Measurements from ENCODE around the gene SELENOI. TPM values are rescaled to one million over a fixed set of nuclear protein-coding genes. Genes with fewer than 3 reads are reported as not detected.
A peak's percentile ranks its signal among the peaks of the same experiment; 100 is the strongest.
"Not testable (repeated sequence)": the region's sequence is repeated elsewhere in the genome, so short reads cannot be mapped to it uniquely, and the experiment has no call there.

SELENOI gene
- total RNA-seq, 2 experiments from 2014 or later, result 38.4 to 41.3 TPM

GRCh38 chr2:26354469-26354868 lies 8.5 kb downstream of the SELENOI start:
- H3K27ac Mint-ChIP-seq; H3K9me3 Mint-ChIP-seq (ENCODE audit: low read depth); H3K27me3 Mint-ChIP-seq; ATAC-seq; DNase-seq; H3K4me3 Mint-ChIP-seq; CTCF ChIA-PET: not testable (repeated sequence)
- Mint-ChIP-seq H3K4me1 (peaks cover 46% of the 10 kb centered on the region), H3K36me3 (peaks cover 28% of the 10 kb centered on the region)

DNA sequence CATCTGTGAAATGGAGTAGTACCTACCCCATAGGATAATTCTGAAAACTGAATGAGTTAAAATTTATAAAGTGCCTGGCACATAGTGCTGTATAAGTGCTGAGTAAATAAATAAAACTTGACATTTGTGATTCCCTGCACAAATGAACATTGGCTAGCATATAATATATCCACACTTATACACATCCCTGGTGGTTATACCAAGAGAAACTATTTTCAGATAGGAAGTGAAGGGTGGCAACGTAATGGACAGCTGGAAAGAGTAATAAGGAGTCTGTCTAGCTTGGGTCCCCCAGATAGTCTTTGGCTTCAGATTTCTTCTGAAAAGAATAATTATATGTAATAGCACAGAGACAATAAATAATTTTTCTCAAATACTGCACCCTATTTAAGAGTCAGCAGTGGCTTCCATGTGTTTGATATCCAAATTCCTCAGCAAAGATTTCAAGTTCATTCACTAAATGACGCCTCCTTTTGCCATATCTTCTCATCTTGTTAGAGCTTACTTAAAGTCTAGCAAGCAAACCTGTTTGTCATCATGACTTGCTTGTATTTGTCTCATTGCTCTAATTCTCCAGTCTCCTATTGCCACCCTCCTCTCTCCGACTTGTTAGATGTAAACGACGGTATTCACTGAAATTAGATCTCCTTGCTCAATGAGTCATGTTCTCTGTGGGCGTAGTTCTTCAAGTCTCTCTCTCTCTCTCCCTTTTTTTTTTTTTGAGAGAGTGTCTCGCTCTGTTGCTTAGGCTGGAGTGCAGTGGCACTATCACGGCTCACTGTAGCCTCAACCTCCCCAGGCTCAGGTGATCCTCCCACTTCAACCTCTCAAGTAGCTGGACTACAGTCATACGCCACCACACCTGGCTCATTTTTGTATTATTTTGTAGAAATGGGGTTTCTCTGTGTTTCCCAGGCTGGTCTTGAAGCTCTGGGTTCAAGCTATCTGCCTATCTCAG lies 9.4 kb downstream of the SELENOI start:
- no peak overlapping the region for H3K4me3 Mint-ChIP-seq
- DNase-seq (no peak), ATAC-seq (no peak)
- peaks cover 47% of the 10 kb centered on the region for H3K4me1 Mint-ChIP-seq
- CTCF ChIA-PET, result no interaction called here
- no peaks in the 10 kb centered on the region for H3K9me3 Mint-ChIP-seq (ENCODE audit: low read depth)
- no peaks in the 10 kb centered on the region for H3K27me3 Mint-ChIP-seq
- no peak overlapping the region for H3K27ac Mint-ChIP-seq
- peaks cover 31% of the 10 kb centered on the region for H3K36me3 Mint-ChIP-seq

- H3K4me1 Mint-ChIP-seq, result peaks cover 45% of the 10 kb centered on the region
- ATAC-seq (no peak), DNase-seq (no peak)
- no peaks in the 10 kb centered on the region for H3K9me3 Mint-ChIP-seq (ENCODE audit: low read depth)
- no peak overlapping the region for H3K27ac Mint-ChIP-seq
- peaks cover 28% of the 10 kb centered on the region for H3K36me3 Mint-ChIP-seq
- H3K27me3 Mint-ChIP-seq, result no peaks in the 10 kb centered on the region
- H3K4me3 Mint-ChIP-seq, result no peak overlapping the region
- CTCF ChIA-PET, result no interaction called here
Observed at GRCh38 chr2:26356111-26356510, 10.2 kb downstream of the SELENOI start.

DNA sequence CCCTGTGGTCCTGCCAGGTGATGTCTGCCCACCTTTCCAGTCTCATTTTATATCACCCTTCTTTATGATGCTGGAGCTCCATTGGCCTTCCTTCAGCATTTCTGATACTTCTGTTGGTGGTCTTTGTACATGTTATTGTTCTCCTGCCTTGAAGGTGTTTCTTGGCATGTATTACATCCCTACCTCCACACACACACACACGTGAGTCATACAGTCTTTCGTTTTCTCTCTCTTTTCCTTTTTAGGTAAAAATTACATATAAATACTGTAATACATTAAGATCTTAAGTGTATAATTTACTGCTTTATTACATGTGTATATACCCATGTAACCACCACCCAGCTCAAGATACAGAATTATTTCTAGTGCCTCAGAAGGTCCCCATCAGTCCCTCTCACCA lies 10.8 kb downstream of the SELENOI start:
- Mint-ChIP-seq H3K4me1 (peaks cover 44% of the 10 kb centered on the region), H3K36me3 (peaks cover 23% of the 10 kb centered on the region), H3K4me3 (no peak overlapping the region), H3K27me3 (no peaks in the 10 kb centered on the region), H3K27ac (peak overlapping the region; percentile 40), H3K9me3 (ENCODE audit: low read depth) (no peaks in the 10 kb centered on the region)
- CTCF ChIA-PET, result interaction anchor here (0.9 kb wide), 1 partner anchor 10 kb away, joined by 3 read pairs; the partner anchor contains the start of gene ADGRF3
- no peak for ATAC-seq
- no peak for DNase-seq

GRCh38 chr2:26359886-26360473 lies 14.0 kb downstream of the SELENOI start:
- DNase-seq, result no peak
- H3K9me3 Mint-ChIP-seq (ENCODE audit: low read depth), result no peaks in the 10 kb centered on the region
- peaks cover 11% of the 10 kb centered on the region for H3K36me3 Mint-ChIP-seq
- peaks cover 45% of the 10 kb centered on the region for H3K4me1 Mint-ChIP-seq
- CTCF ChIA-PET, result no interaction called here
- no peak for ATAC-seq
- H3K27ac Mint-ChIP-seq, result no peak overlapping the region
- H3K4me3 Mint-ChIP-seq, result no peak overlapping the region
- no peaks in the 10 kb centered on the region for H3K27me3 Mint-ChIP-seq

GRCh38 chr2:26363323-26363722 lies 17.4 kb downstream of the SELENOI start:
- DNase-seq (no peak), ATAC-seq (peak; percentile 33)
- CTCF ChIA-PET, result no interaction called here
- Mint-ChIP-seq H3K4me3 (no peak overlapping the region), H3K9me3 (ENCODE audit: low read depth) (no peaks in the 10 kb centered on the region), H3K4me1 (peaks cover 31% of the 10 kb centered on the region), H3K27me3 (no peaks in the 10 kb centered on the region), H3K27ac (peak overlapping the region; percentile 13), H3K36me3 (peaks cover 19% of the 10 kb centered on the region)

GRCh38 chr2:26363958-26364357 lies 18.0 kb downstream of the SELENOI start:
- Mint-ChIP-seq H3K9me3 (ENCODE audit: low read depth) (no peaks in the 10 kb centered on the region), H3K4me3 (no peak overlapping the region), H3K27me3 (no peaks in the 10 kb centered on the region), H3K36me3 (peaks cover 24% of the 10 kb centered on the region), H3K27ac (no peak overlapping the region), H3K4me1 (peaks cover 25% of the 10 kb centered on the region)
- no peak for DNase-seq
- no peak for ATAC-seq
- CTCF ChIA-PET, result interaction anchor here (0.5 kb wide), 1 partner anchor 36 kb away, joined by 3 read pairs; no protein-coding TSS in a partner anchor

DNA sequence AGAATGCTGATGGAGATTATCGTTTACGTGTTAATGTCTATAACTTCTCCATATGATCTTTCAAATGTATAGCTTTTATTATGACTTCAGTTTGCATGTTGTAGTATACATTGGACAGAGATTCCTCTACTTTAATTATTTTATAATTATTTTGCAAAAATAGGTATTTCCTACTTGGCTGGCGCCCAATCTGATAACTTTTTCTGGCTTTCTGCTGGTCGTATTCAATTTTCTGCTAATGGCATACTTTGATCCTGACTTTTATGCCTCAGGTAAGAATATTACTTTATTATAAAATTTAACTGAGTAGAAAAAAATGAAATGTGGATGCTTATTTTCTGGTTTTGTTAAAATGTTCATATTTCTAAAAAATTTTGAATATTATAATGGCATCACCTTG lies 18.7 kb downstream of the SELENOI start:
- Mint-ChIP-seq H3K36me3 (peaks cover 28% of the 10 kb centered on the region), H3K4me3 (no peak overlapping the region), H3K4me1 (peaks cover 18% of the 10 kb centered on the region), H3K9me3 (ENCODE audit: low read depth) (no peaks in the 10 kb centered on the region), H3K27me3 (no peaks in the 10 kb centered on the region), H3K27ac (no peak overlapping the region)
- ATAC-seq, result no peak
- CTCF ChIA-PET, result no interaction called here
- DNase-seq, result no peak

DNA sequence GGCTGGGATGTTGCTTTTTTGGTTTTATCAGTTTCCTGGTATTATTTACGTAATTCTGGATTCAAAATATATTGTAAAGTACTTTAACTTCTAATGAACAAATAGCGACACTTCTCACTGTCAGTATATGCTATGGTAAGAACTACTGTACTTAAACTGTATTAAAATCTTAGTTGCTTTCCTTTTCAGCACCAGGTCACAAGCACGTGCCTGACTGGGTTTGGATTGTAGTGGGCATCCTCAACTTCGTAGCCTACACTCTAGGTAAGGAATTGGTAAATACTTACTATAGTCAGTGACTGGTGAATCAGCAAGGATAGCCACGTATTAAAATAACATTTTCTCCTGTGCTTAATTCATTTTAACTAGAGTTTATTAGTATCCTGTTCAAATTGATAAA lies 21.0 kb downstream of the SELENOI start:
- Mint-ChIP-seq H3K4me1 (peaks cover 9% of the 10 kb centered on the region), H3K27me3 (no peaks in the 10 kb centered on the region), H3K4me3 (no peak overlapping the region), H3K9me3 (ENCODE audit: low read depth) (no peaks in the 10 kb centered on the region), H3K27ac (no peak overlapping the region), H3K36me3 (peaks cover 29% of the 10 kb centered on the region)
- DNase-seq (no peak), ATAC-seq (no peak)
- CTCF ChIA-PET, result no interaction called here

GRCh38 chr2:26369664-26370063 lies 23.7 kb downstream of the SELENOI start:
- H3K9me3 Mint-ChIP-seq (ENCODE audit: low read depth); H3K4me3 Mint-ChIP-seq; H3K27me3 Mint-ChIP-seq; CTCF ChIA-PET; H3K4me1 Mint-ChIP-seq; H3K27ac Mint-ChIP-seq; ATAC-seq; DNase-seq: not testable (repeated sequence)
- peaks cover 42% of the 10 kb centered on the region for H3K36me3 Mint-ChIP-seq

- H3K27ac Mint-ChIP-seq; DNase-seq; H3K9me3 Mint-ChIP-seq (ENCODE audit: low read depth); H3K27me3 Mint-ChIP-seq; H3K4me1 Mint-ChIP-seq; ATAC-seq; CTCF ChIA-PET; H3K4me3 Mint-ChIP-seq: not testable (repeated sequence)
- H3K36me3 Mint-ChIP-seq, result peaks cover 43% of the 10 kb centered on the region
Observed at GRCh38 chr2:26370909-26371308, 25.0 kb downstream of the SELENOI start.

DNA sequence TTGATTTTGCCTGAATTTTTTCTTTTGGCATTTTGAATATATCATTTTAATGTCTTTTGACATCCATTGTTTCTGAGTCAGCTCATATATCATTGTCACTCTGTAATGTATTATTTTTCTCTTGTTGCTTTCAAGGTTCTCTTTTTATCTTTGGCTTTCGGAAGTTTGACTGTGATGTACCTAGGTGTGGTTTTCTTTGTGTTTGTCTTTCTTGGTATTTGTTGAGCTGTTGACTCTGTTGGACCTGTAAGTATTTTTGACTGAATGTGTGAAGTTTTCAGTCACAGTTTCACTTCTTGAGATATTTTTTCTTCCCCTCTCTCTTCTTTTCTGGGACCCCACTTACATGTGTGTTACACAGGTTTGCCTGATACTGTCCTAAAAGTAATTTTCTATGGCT lies 30.9 kb downstream of the SELENOI start:
- DNase-seq (no peak), ATAC-seq (no peak)
- no peaks in the 10 kb centered on the region for H3K27me3 Mint-ChIP-seq
- H3K4me3 Mint-ChIP-seq, result no peak overlapping the region
- H3K36me3 Mint-ChIP-seq, result peaks cover 58% of the 10 kb centered on the region
- peak overlapping the region; percentile 49 for H3K27ac Mint-ChIP-seq
- CTCF ChIA-PET, result no interaction called here
- peaks cover 8% of the 10 kb centered on the region for H3K4me1 Mint-ChIP-seq
- H3K9me3 Mint-ChIP-seq (ENCODE audit: low read depth), result no peaks in the 10 kb centered on the region

DNA sequence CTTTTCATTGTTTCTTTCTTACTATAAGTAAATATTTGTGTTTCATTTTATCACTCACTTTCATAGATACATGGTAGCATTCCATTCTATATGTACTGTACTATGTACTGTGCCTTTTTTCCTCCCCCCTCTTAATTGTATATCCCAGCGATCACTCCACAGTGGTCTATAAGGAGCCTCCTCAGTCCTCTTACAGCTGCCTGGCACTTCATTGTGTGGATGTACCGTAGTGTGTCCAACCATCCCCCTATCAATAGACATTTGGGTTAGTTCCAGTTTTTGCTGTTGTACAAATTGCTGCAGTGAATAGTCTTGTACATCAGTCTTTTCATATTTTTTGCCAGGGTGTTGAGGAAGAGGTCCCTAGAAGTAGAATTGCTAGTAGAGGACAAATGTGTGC lies 34.3 kb downstream of the SELENOI start:
- H3K4me1 Mint-ChIP-seq, result peaks cover 10% of the 10 kb centered on the region
- H3K36me3 Mint-ChIP-seq, result peaks cover 54% of the 10 kb centered on the region
- DNase-seq, result no peak
- CTCF ChIA-PET, result interaction anchor here (0.8 kb wide), 2 partner anchors 43 to 694 kb away, joined by 3 to 5 read pairs; no protein-coding TSS in a partner anchor
- no peak overlapping the region for H3K27ac Mint-ChIP-seq
- H3K9me3 Mint-ChIP-seq (ENCODE audit: low read depth), result no peaks in the 10 kb centered on the region
- no peaks in the 10 kb centered on the region for H3K27me3 Mint-ChIP-seq
- H3K4me3 Mint-ChIP-seq, result no peak overlapping the region
- ATAC-seq, result no peak

- H3K27ac Mint-ChIP-seq, result no peak overlapping the region
- peaks cover 50% of the 10 kb centered on the region for H3K36me3 Mint-ChIP-seq
- H3K4me1 Mint-ChIP-seq, result peaks cover 2% of the 10 kb centered on the region
- no peak overlapping the region for H3K4me3 Mint-ChIP-seq
- ATAC-seq (no peak), DNase-seq (no peak)
- H3K9me3 Mint-ChIP-seq (ENCODE audit: low read depth), result no peaks in the 10 kb centered on the region
- no peaks in the 10 kb centered on the region for H3K27me3 Mint-ChIP-seq
- CTCF ChIA-PET, result interaction anchor here (0.9 to 1.2 kb wide), 2 partner anchors 8 to 52 kb away, joined by 3 to 4 read pairs; no protein-coding TSS in a partner anchor
Observed at GRCh38 chr2:26382564-26382963, 36.6 kb downstream of the SELENOI start.

Measured in activated CD8-positive, alpha-beta memory T cell treated with anti-CD3 and anti-CD28 coated beads, Interleukin-2, amount 10 ng/mL, durations not matched to agents 7 days and 5 days (primary cell).